NCI-H446 (cell line): Measurements from ENCODE around the gene RASA3.
"Not testable (repeated sequence)": the region's sequence is repeated elsewhere in the genome, so short reads cannot be mapped to it uniquely, and the experiment has no call there.

Source experiments
- DNase-seq, 2 experiments: peaks; one replicate each; lab custom pipeline; 2025; lab: John Stamatoyannopoulos, UW

RASA3 gene

GRCh38 chr13:114101358-114102130 is 30.9 kb downstream of the RASA3 start:
- no peak for DNase-seq

GRCh38 chr13:114100446-114101357 is 31.7 kb downstream of the RASA3 start:
- DNase-seq, result no peak

- no peak for DNase-seq
Observed at GRCh38 chr13:114099918-114100445, 32.4 kb downstream of the RASA3 start.

GRCh38 chr13:114099191-114099590 is 33.2 kb downstream of the RASA3 start:
- DNase-seq, result no peak

- DNase-seq, result not testable (repeated sequence)
Observed at GRCh38 chr13:114098689-114099056, 33.8 kb downstream of the RASA3 start.

GRCh38 chr13:114097893-114098688 is 34.3 kb downstream of the RASA3 start:
- no peak for DNase-seq

- DNase-seq, result no peak
Observed at GRCh38 chr13:114097212-114097892, 35.1 kb downstream of the RASA3 start.

GRCh38 chr13:114096811-114097211 is 35.6 kb downstream of the RASA3 start:
- DNase-seq, result no peak

GRCh38 chr13:114096031-114096485 is 36.4 kb downstream of the RASA3 start:
- no peak for DNase-seq

- DNase-seq, result no peak
Observed at GRCh38 chr13:114095486-114095885, 36.9 kb downstream of the RASA3 start.

GRCh38 chr13:114093118-114093517 is 39.3 kb downstream of the RASA3 start:
- no peak for DNase-seq

GRCh38 chr13:114092468-114092867 is 40.0 kb downstream of the RASA3 start:
- no peak for DNase-seq

- no peak for DNase-seq
Observed at GRCh38 chr13:114090476-114090875, 41.9 kb downstream of the RASA3 start.

GRCh38 chr13:114089751-114090400 is 42.5 kb downstream of the RASA3 start:
- no peak for DNase-seq

GRCh38 chr13:114089341-114089740 is 43.1 kb downstream of the RASA3 start:
- DNase-seq, result no peak

GRCh38 chr13:114088863-114089262 is 43.6 kb downstream of the RASA3 start:
- DNase-seq, result no peak

- DNase-seq, result no peak
Observed at GRCh38 chr13:114088234-114088633, 44.2 kb downstream of the RASA3 start.

GRCh38 chr13:114087430-114087829 is 45.0 kb downstream of the RASA3 start:
- no peak for DNase-seq

- no peak for DNase-seq
Observed at GRCh38 chr13:114082849-114083645, 49.4 kb downstream of the RASA3 start.
